Lower lobe of right lung (tissue), 2 donors: ENCODE data around the gene TLCD2. TPM values are rescaled to one million over a fixed set of nuclear protein-coding genes. Genes with fewer than 3 reads are reported as not detected.

Experiments
- ATAC-seq, 2 donors: fragments of 200-7000 bp; cut with Tn5 transposase; one replicate each; pipeline ENCODE4 v1.9.1; 2020 to 2022; ENCODE audit warnings: mild to moderate bottlenecking in 2 of 2, moderate library complexity in 2 of 2
- DNase-seq: peaks from one replicate; pipeline ENCODE4 v3.0.0-alpha.2; 2020
- H3K27ac ChIP-seq: fragments of 200-600 bp; one replicate; pipeline ENCODE4 v1.8.0; 2022
- H3K27me3 ChIP-seq: fragments of 200-600 bp; one replicate; pipeline ENCODE4 v1.8.0; 2022; ENCODE audit warnings: low read depth
- H3K36me3 ChIP-seq: fragments of 200-600 bp; one replicate; pipeline ENCODE4 v1.8.0; 2022; ENCODE audit warnings: mild to moderate bottlenecking
- H3K4me1 ChIP-seq: fragments of 200-600 bp; one replicate; pipeline ENCODE4 v1.8.0; 2022
- H3K4me3 ChIP-seq: fragments of 200-600 bp; one replicate; pipeline ENCODE4 v1.8.0; 2022; ENCODE audit warnings: mild to moderate bottlenecking
- H3K9me3 ChIP-seq: fragments of 200-600 bp; one replicate; pipeline ENCODE4 v1.8.0; 2022
- intact Hi-C: fragments of 100-400 bp; cut with DNase I; formaldehyde crosslinking; loops from one replicate; pipeline ENCODE4 v1.11.0; 2022
- long read RNA-seq: library from polyadenylated mRNA; unstranded; transcript quantifications from one replicate; pipeline ENCODE4 v2.0.0, GENCODE V29; 2021
- total RNA-seq: library from RNA; stranded (reverse); fragmentation: NEBNext Ultra II Directional; extraction: Animal tissue kit (Norgen Biotek cat#: 25700); gene quantifications from one replicate; pipeline ENCODE4 v1.2.1, GENCODE V29; 2021
- TF ChIP-seq, protein P1 (sequence below): fragments of 200-600 bp; IDR thresholded peaks from one replicate; pipeline ENCODE4 v1.8.0; 2022; ENCODE audit warnings: antibody characterized with exemption, mild to moderate bottlenecking
- donor health status: DM: no; HTN: yes; CAD: no; lungs with severe emphysema.

The TLCD2 gene, protein sequence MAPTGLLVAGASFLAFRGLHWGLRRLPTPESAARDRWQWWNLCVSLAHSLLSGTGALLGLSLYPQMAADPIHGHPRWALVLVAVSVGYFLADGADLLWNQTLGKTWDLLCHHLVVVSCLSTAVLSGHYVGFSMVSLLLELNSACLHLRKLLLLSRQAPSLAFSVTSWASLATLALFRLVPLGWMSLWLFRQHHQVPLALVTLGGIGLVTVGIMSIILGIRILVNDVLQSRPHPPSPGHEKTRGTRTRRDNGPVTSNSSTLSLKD
- 13.4 TPM for total RNA-seq
- long read RNA-seq, full-length matches to known transcripts: 4 of 20 reads
- long read RNA-seq, partial matches to known transcripts: 0 of 20 reads
- long read RNA-seq, other reads (novel, unspliced or antisense): 16 of 20 reads

DNA sequence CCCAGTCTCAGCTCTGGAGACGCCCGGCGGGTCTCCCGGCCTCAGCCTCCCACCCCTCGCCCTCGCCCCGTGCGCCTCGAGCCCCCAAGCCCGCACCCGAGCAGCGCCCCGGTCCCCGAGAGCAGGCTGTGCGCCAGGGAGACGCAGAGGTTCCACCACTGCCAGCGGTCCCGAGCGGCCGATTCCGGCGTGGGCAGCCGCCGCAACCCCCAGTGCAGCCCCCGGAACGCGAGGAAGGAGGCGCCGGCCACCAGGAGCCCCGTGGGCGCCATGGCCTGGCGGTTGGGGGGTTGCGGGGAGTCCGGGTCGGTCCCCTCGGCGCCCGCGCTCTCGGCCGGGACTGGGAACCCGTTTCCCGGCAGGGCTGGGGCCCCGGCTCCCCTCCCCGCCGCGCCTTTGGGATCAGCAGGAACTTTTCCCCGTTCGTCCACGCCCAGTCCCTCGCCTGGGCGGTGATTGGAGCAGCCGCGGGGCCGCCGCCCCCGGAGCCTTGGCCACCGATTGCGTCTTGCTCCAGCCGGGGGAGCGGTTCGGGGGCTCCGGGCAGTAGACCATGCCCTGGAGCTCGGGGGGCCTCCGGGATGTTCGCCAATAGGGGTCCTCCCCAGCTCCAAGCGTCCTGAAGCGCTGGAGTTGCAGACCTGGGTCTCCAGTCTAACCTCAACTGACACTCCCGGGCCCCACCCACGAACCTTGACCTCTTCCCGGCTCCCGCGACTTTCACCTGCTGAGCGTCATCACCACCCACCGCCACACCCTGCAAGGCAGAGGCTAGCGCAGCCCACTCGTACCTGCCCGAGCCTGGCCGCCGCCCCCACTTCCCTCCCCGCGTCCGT lies at the start of gene TLCD2:
Gene TLCD2, minus strand, starts transcription at position 407 of the 836 bp plus-strand sequence. Its CDS starts 135 bp downstream, at position 272.
- peak; percentile 77 for ATAC-seq
- no peaks in the 10 kb centered on the region for H3K9me3 ChIP-seq
- peak; percentile 84 for DNase-seq
- peaks cover 32% of the 10 kb centered on the region for H3K36me3 ChIP-seq
- H3K4me1 ChIP-seq: peaks cover 60% of the 10 kb centered on the region
- intact Hi-C loops: no loop called here
- no peaks in the 10 kb centered on the region for H3K27me3 ChIP-seq
- peak within 1 kb of the TSS; percentile 81 for H3K4me3 ChIP-seq
- TF ChIP-seq, protein P1, sequence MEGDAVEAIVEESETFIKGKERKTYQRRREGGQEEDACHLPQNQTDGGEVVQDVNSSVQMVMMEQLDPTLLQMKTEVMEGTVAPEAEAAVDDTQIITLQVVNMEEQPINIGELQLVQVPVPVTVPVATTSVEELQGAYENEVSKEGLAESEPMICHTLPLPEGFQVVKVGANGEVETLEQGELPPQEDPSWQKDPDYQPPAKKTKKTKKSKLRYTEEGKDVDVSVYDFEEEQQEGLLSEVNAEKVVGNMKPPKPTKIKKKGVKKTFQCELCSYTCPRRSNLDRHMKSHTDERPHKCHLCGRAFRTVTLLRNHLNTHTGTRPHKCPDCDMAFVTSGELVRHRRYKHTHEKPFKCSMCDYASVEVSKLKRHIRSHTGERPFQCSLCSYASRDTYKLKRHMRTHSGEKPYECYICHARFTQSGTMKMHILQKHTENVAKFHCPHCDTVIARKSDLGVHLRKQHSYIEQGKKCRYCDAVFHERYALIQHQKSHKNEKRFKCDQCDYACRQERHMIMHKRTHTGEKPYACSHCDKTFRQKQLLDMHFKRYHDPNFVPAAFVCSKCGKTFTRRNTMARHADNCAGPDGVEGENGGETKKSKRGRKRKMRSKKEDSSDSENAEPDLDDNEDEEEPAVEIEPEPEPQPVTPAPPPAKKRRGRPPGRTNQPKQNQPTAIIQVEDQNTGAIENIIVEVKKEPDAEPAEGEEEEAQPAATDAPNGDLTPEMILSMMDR: no peak
- peak within 1 kb of the TSS; percentile 87 for H3K27ac ChIP-seq

DNA sequence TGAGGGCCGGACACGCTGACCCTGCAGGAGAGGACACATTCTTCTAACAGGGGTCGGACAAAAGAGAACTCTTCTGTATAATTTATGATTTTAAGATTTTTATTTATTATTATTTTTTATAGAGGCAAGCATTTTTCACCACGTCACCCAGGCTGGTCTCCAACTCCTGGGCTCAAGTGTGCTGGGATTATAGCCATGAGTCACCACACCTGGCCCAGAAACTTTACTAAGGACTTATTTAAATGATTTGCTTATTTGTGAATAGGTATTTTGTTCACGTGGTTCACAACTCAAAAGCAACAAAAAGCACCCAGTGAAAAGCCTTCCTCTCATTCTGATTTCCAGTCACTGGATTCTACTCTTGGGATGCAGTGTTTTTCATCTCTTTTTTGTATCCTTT lies 49.4 kb upstream of the TLCD2 start:
- Histone ChIP-seq H3K4me3 (no peak overlapping the region), H3K4me1 (peaks cover 25% of the 10 kb centered on the region), H3K9me3 (no peaks in the 10 kb centered on the region), H3K27me3 (no peaks in the 10 kb centered on the region), H3K36me3 (no peaks in the 10 kb centered on the region), H3K27ac (peak overlapping the region; percentile 31)
- TF ChIP-seq, protein P1: no peak
- intact Hi-C loops: no loop called here
- ATAC-seq (peak in 1 of 2 donors; percentile 55), DNase-seq (no peak)

DNA sequence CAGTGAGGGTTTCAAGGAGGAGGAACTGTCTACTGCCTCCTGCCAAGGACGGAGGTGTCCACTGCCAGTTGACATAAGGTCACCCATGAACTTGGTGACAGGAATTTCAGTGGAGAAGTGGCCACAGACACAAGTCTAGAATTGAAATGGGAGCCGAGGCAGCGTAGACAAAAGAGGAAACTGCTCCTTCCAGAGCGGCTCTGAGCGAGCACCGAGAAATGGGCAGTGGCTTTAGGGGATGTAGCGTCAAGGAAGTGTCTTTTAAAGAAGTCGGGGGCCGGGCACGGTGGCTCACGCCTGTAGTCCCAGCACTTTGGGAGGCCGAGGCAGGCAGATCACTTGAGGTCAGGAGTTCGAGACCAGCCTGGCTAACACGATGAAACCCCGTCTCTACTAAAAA lies 48.6 kb upstream of the TLCD2 start:
- H3K4me3 ChIP-seq: no peak overlapping the region
- peak overlapping the region; percentile 31 for H3K27ac ChIP-seq
- ATAC-seq: no peak
- H3K36me3 ChIP-seq: no peaks in the 10 kb centered on the region
- TF ChIP-seq, protein P1: no peak
- H3K9me3 ChIP-seq: no peaks in the 10 kb centered on the region
- peaks cover 25% of the 10 kb centered on the region for H3K4me1 ChIP-seq
- DNase-seq: no peak
- no peaks in the 10 kb centered on the region for H3K27me3 ChIP-seq
- intact Hi-C loops: no loop called here

DNA sequence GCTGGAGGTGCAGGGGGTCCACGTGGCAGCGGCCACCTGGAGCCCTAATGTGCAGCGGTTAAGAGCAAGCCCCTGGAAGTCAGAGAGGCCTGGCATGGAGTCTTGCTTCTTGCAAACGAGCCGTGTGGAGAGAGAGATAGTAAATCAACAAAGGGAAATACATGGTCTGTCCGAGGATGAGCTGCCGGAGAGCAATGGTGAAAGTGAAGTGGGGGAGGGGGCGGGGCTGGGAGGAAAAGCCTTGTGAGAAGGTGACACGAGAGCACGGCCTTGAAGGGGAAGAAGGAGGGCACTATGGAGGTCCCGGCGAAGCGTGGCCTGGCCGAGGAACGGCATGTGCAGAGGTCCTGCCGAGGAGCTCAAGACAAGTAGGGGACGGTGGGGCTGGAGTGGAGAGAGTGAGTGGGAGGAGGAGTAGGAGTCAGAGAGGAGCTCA lies 45.7 kb upstream of the TLCD2 start:
- Histone ChIP-seq H3K4me1 (peaks cover 36% of the 10 kb centered on the region), H3K9me3 (no peaks in the 10 kb centered on the region), H3K36me3 (no peaks in the 10 kb centered on the region), H3K27ac (no peak overlapping the region), H3K4me3 (no peak overlapping the region), H3K27me3 (no peaks in the 10 kb centered on the region)
- TF ChIP-seq, protein P1: no peak
- intact Hi-C loops: no loop called here
- DNase-seq: no peak
- ATAC-seq: no peak

DNA sequence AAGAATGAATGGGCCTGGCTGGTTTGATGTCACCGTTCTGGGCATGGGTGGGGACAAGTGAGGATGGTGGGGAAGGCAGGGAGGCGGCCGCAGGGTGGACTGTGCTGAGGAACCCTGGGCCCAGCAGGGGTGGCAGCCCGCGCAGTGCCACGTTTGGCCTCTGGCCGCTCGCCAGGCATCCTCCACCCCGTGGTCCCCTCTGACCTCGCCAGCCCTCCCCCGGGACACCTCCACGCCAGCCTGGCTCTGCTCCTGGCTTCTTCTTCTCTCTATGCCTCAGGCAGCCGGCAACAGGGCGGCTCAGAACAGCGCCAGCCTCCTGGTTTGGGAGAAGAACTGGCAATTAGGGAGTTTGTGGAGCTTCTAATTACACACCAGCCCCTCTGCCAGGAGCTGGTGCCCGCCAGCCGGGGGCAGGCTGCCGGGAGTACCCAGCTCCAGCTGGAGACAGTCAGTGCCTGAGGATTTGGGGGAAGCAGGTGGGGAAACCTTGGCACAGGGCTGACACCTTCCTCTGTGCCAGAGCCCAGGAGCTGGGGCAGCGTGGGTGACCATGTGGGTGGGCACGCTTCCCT lies 45.2 kb upstream of the TLCD2 start:
- DNase-seq: no peak
- H3K4me1 ChIP-seq: peaks cover 41% of the 10 kb centered on the region
- H3K36me3 ChIP-seq: no peaks in the 10 kb centered on the region
- no peak overlapping the region for H3K4me3 ChIP-seq
- H3K9me3 ChIP-seq: no peaks in the 10 kb centered on the region
- TF ChIP-seq, protein P1: no peak
- intact Hi-C loops: no loop called here
- H3K27me3 ChIP-seq: no peaks in the 10 kb centered on the region
- H3K27ac ChIP-seq: peak overlapping the region; percentile 41
- no peak for ATAC-seq
